ENCODE data around the gene KCTD12. TPM values are rescaled to one million over a fixed set of nuclear protein-coding genes. Genes with fewer than 3 reads are reported as not detected.

The KCTD12 gene
- total RNA-seq, 4 donors from 2014 or later: 11.4 to 47.0 (median 21.3) TPM

GRCh38 chr13:76846363-76846762, 39.8 kb downstream of the KCTD12 start:
- Histone ChIP-seq H3K36me3 (no peaks in the 10 kb centered on the region), H3K9me3 (no peaks in the 10 kb centered on the region), H3K4me3 (no peak overlapping the region), H3K27me3 (no peaks in the 10 kb centered on the region), H3K4me1 (no peaks in the 10 kb centered on the region), H3K27ac (no peak overlapping the region)
- no peak for DNase-seq
- no peak for TF ChIP-seq CTCF (IDR thresholded peaks at IDR 0.05)
- no peak for TF ChIP-seq POLR2A (IDR thresholded peaks at IDR 0.05)

DNA sequence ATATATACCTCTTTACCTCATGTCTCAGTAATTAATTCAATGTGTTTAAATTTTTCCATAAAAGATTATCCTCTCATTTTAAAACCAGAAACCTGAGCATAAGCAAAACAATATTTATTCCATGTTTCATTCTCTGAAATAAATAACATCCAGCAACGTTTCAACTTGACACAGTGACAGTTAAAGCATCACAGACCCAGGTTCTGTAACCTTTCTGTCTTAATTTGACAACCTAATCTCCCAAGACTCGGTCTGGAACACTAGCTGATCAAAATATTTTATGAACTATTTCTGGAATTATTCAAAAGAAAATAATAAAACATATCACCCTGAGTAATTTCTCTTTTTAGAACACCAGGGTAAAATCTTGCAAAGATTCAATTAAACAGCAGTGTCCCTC, 40.3 kb downstream of the KCTD12 start:
- no peak overlapping the region for H3K27ac ChIP-seq
- H3K9me3 ChIP-seq: no peaks in the 10 kb centered on the region
- TF ChIP-seq POLR2A (IDR thresholded peaks at IDR 0.05) (no peak), CTCF (IDR thresholded peaks at IDR 0.05) (no peak)
- H3K36me3 ChIP-seq: no peaks in the 10 kb centered on the region
- no peak for DNase-seq
- no peaks in the 10 kb centered on the region for H3K4me1 ChIP-seq
- H3K4me3 ChIP-seq: no peak overlapping the region
- no peaks in the 10 kb centered on the region for H3K27me3 ChIP-seq

GRCh38 chr13:76845367-76845766, 40.8 kb downstream of the KCTD12 start:
- Histone ChIP-seq H3K4me1 (no peaks in the 10 kb centered on the region), H3K9me3 (no peaks in the 10 kb centered on the region), H3K4me3 (no peak overlapping the region), H3K27ac (no peak overlapping the region), H3K36me3 (no peaks in the 10 kb centered on the region), H3K27me3 (no peaks in the 10 kb centered on the region)
- no peak for DNase-seq
- TF ChIP-seq POLR2A (IDR thresholded peaks at IDR 0.05) (no peak), CTCF (IDR thresholded peaks at IDR 0.05) (no peak)

DNA sequence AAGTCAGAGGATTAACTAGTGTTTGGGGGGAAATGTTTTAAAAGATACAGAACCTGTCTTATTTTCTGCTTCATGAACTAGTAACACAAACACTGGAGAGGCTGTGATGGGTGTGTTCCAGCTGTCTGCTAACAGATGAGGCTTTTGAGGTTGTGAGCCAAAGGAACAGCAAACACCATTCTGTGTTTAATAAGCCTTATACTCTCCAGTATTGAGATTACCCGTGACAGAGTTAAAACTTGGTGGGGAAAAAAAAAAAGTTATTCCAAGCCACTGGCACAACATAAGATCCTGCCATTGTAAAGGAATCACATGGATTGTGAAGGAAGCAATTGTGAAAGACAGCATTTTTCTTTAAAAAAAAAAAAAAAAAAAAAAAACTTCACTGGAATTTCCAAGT, 48.4 kb downstream of the KCTD12 start:
- no peaks in the 10 kb centered on the region for H3K4me1 ChIP-seq
- DNase-seq: no peak
- H3K9me3 ChIP-seq: no peaks in the 10 kb centered on the region
- TF ChIP-seq POLR2A (IDR thresholded peaks at IDR 0.05) (no peak), CTCF (IDR thresholded peaks at IDR 0.05) (no peak)
- no peak overlapping the region for H3K27ac ChIP-seq
- H3K4me3 ChIP-seq: no peak overlapping the region
- H3K27me3 ChIP-seq: no peaks in the 10 kb centered on the region
- H3K36me3 ChIP-seq: no peaks in the 10 kb centered on the region

GRCh38 chr13:76836311-76836710, 49.9 kb downstream of the KCTD12 start:
- no peak overlapping the region for H3K27ac ChIP-seq
- H3K4me3 ChIP-seq: no peak overlapping the region
- TF ChIP-seq POLR2A (IDR thresholded peaks at IDR 0.05) (no peak), CTCF (IDR thresholded peaks at IDR 0.05) (no peak)
- no peak for DNase-seq
- H3K9me3 ChIP-seq: no peaks in the 10 kb centered on the region
- H3K27me3 ChIP-seq: no peaks in the 10 kb centered on the region
- no peaks in the 10 kb centered on the region for H3K36me3 ChIP-seq
- H3K4me1 ChIP-seq: no peaks in the 10 kb centered on the region

GRCh38 chr13:76833441-76833954, 52.7 kb downstream of the KCTD12 start:
- no peak overlapping the region for H3K27ac ChIP-seq
- no peak overlapping the region for H3K4me3 ChIP-seq
- DNase-seq: no peak
- no peaks in the 10 kb centered on the region for H3K36me3 ChIP-seq
- H3K27me3 ChIP-seq: no peaks in the 10 kb centered on the region
- TF ChIP-seq POLR2A (IDR thresholded peaks at IDR 0.05) (no peak), CTCF (IDR thresholded peaks at IDR 0.05) (no peak)
- no peaks in the 10 kb centered on the region for H3K9me3 ChIP-seq
- no peaks in the 10 kb centered on the region for H3K4me1 ChIP-seq

Data from Peyer's patch (tissue), 4 donors.